Measurements from ENCODE around the gene GAP43.

GAP43 gene

DNA sequence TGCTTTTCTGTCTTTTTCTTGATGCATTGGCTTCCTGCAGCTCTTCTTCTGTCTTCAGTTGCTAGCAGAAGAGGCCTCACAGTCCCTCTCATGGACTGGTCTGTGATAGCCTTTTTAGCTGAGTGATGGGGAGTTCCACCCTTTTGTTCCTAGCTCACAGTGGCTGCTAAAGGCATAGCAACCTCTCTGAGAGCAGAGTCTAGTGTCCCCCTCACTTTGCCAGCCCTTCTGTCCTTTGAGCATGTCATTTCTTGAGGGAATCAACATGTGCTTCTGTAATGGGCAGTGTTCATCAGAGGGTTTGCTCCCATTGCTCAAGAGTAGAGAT is 44.4 kb downstream of the GAP43 start:
- DNase-seq (ENCODE audit: low read depth) = no peak
- TF ChIP-seq, protein P1, sequence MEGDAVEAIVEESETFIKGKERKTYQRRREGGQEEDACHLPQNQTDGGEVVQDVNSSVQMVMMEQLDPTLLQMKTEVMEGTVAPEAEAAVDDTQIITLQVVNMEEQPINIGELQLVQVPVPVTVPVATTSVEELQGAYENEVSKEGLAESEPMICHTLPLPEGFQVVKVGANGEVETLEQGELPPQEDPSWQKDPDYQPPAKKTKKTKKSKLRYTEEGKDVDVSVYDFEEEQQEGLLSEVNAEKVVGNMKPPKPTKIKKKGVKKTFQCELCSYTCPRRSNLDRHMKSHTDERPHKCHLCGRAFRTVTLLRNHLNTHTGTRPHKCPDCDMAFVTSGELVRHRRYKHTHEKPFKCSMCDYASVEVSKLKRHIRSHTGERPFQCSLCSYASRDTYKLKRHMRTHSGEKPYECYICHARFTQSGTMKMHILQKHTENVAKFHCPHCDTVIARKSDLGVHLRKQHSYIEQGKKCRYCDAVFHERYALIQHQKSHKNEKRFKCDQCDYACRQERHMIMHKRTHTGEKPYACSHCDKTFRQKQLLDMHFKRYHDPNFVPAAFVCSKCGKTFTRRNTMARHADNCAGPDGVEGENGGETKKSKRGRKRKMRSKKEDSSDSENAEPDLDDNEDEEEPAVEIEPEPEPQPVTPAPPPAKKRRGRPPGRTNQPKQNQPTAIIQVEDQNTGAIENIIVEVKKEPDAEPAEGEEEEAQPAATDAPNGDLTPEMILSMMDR (IDR thresholded peaks at IDR 0.05; ENCODE audit: control insufficient read depth, extremely low read depth, insufficient read depth) = no peak
- H3K4me3 ChIP-seq (ENCODE audit: low read depth, low read length) = no peak overlapping the region

DNA sequence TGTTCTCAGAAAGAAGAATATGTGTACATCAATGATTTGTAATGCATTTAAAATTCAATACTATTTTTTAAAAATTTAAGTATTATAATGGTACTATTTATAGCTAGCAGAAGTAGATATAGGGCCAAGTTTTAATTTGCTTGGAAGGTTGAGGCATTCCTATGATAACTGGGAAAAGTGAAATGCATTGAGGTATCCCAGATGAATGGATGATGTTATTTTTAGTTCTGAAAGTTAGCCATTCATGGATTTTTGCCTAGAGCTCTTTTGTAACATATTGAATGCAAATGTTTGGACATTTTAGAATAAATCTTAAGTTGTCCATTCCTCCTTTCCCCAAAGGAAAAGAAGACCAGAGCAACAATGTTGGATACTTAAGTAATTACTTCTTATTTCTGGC is 47.6 kb downstream of the GAP43 start:
- TF ChIP-seq, protein P1 (IDR thresholded peaks at IDR 0.05; ENCODE audit: control insufficient read depth, extremely low read depth, insufficient read depth) = no peak
- no peak overlapping the region for H3K4me3 ChIP-seq (ENCODE audit: low read depth, low read length)
- DNase-seq (ENCODE audit: low read depth) = no peak

DNA sequence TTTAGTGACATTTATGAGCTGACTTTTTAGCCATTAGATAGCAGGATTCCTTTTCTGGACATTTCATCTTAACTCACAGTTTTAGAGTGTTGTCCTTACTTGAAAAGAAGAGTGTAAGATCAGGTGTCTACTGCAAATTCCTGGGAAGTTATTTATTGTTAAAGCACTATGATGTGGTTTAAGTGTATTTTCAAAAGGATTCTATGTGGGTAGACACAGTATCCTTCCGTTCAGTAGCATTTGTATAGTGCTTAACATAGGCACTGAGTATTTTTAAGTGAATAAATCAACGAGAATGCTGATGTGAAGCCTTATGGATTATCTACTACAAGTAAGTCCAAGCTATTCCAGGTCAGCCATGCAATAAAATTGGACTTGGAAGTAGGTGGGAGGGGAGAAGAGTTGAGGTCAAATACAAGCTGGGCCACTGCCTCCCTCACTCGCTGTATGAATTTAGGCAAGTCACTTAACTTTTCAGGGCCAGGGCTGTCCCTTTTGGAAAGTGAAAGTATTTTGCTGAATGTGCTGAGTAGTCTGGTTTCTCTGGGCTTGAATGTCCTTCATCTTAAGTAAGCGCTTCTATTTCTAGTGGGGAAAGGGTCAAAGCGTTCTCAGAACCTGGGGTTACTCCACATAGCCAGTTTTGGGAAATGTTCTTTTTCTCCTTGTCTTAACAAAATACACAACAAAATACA is 48.6 kb downstream of the GAP43 start:
- DNase-seq (ENCODE audit: low read depth) = no peak
- TF ChIP-seq, protein P1 (IDR thresholded peaks at IDR 0.05; ENCODE audit: control insufficient read depth, extremely low read depth, insufficient read depth) = no peak

DNA sequence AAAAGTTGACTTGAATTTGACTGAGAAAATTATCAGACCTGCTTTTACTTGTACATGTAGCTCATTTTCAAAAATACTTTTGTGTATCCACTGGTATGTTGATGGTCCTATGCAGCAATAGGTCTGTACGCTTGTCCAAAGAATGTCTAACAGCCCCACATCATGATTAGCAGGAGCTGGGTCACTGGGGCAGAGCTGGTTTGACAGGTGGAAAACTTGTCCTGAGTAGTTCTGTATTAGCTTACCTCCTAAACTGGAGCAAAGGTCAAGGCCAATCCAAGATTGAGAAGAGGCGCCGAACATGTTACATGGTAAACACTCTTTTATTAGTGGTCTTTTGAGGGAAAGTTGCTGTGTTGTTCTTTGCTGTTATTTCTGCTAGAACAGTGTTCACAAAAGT is 50.6 kb downstream of the GAP43 start:
- no peak overlapping the region for H3K4me3 ChIP-seq (ENCODE audit: low read depth, low read length)
- TF ChIP-seq, protein P1 (IDR thresholded peaks at IDR 0.05; ENCODE audit: control insufficient read depth, extremely low read depth, insufficient read depth) = no peak
- no peak for DNase-seq (ENCODE audit: low read depth)

More for the DNA sequence above, 48.6 kb downstream of the GAP43 start:
- H3K4me3 ChIP-seq (ENCODE audit: low read depth, low read length) = no peak overlapping the region

DNA sequence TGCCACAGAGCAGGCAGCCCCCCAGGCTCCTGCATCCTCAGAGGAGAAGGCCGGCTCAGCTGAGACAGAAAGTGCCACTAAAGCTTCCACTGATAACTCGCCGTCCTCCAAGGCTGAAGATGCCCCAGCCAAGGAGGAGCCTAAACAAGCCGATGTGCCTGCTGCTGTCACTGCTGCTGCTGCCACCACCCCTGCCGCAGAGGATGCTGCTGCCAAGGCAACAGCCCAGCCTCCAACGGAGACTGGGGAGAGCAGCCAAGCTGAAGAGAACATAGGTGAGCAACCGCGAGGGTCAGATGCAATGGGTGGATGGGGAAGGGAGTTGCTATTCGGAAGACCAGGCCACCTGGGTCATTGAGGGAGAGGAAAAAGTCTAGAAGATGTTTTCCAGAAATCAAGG is 53.0 kb downstream of the GAP43 start:
- no peak overlapping the region for H3K4me3 ChIP-seq (ENCODE audit: low read depth, low read length)
- TF ChIP-seq, protein P1 (IDR thresholded peaks at IDR 0.05; ENCODE audit: control insufficient read depth, extremely low read depth, insufficient read depth) = no peak
- no peak for DNase-seq (ENCODE audit: low read depth)

DNA sequence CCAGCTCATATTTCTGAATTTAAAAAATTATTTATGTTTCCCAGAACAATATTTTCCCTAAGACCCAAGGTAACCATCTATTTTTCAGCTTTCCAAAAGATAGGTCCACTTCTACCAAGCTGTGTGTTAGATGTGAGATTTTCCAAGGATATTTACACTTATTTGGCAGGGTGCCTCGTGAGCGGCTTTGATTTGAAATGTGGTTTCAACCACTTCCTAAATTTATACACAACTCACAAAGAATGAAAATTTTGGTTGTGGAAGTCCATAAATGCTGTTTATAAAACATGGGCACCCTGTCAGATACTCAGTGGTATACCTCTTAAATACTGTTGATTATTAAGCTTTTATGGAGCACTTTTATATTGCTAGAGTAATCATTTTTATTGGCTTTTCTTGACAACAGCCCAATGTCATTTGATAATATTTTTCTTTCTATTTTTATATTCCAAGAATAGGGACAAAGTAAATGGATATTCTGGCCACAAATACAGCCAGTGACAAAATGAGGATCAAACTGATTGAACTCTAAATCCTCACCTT is 57.6 kb downstream of the GAP43 start:
- H3K4me3 ChIP-seq (ENCODE audit: low read depth, low read length) = no peak overlapping the region
- DNase-seq (ENCODE audit: low read depth) = peak; percentile 53
- TF ChIP-seq, protein P1 (IDR thresholded peaks at IDR 0.05; ENCODE audit: control insufficient read depth, extremely low read depth, insufficient read depth) = no peak

DNA sequence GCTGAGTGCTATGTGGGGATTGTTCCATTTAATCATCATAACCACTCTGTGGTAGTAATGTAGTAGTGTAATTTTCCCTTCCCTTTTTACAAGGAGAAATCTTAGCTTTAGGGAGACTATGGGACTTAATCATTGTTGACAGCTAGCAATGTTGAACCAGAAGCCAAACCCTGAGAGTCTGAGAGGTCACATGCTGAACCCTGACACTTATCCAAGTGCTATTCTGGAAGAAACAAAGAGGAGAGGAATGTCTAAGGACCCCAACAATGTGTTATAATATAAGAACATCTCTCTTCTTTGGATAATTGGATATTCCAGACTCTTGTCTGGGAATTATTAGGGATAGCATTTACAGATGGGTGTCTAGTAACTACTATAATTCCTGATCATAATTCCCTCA is 58.4 kb downstream of the GAP43 start:
- no peak for DNase-seq (ENCODE audit: low read depth)
- no peak overlapping the region for H3K4me3 ChIP-seq (ENCODE audit: low read depth, low read length)
- TF ChIP-seq, protein P1 (IDR thresholded peaks at IDR 0.05; ENCODE audit: control insufficient read depth, extremely low read depth, insufficient read depth) = no peak
